Naive thymus-derived CD8-positive, alpha-beta T cell (primary cell): ENCODE data around the gene UBE2I. TPM values are rescaled to one million over a fixed set of nuclear protein-coding genes. Genes with fewer than 3 reads are reported as not detected.

Source experiments
- ATAC-seq, 2 donors: fragments of 150-1000 bp; cut with Tn5 transposase in 1 of 2; sonication (Bioruptor Pico), chemical (Tn5 transposase) in 1 of 2; 1 replicate in 1 of 2; 2 replicates in 1 of 2; pipeline ENCODE4 v1.10.0; 2021; ENCODE audit warnings: mild to moderate bottlenecking in 2 of 2, moderate library complexity in 2 of 2
- POLR2A ChIA-PET: fragments of 350-600 bp; sonication (Branson Sonifier 250); formaldehyde crosslinking; loops from one replicate; lab custom pipeline; 2021; ENCODE audit warnings: antibody characterized with exemption; lab: Charles Lee
- DNase-seq, 10 donors: peaks; one replicate each; pipeline versions ENCODE4 v3.0.0 to v3.0.0-alpha.2; 2020 to 2022
- H3K27ac Mint-ChIP-seq, 10 donors: one replicate each; pipeline ENCODE4 v1.8.0; 2020 to 2022; ENCODE audit warnings: mild to moderate bottlenecking in 10 of 10, mixed read lengths in 10 of 10, moderate library complexity in 4 of 10, inconsistent platforms in 1 of 10
- H3K27me3 Mint-ChIP-seq, 5 donors: one replicate each; pipeline ENCODE4 v1.8.0; 2021 to 2022; ENCODE audit warnings: mixed read lengths in 5 of 5
- H3K36me3 Mint-ChIP-seq, 3 donors: one replicate each; pipeline ENCODE4 v1.8.0; 2020 to 2022; ENCODE audit warnings: mixed read lengths in 3 of 3, mild to moderate bottlenecking in 2 of 3, inconsistent platforms in 1 of 3
- H3K4me1 Mint-ChIP-seq, 4 donors: one replicate each; pipeline ENCODE4 v1.8.0; 2021 to 2022; ENCODE audit warnings: mixed read lengths in 4 of 4
- H3K4me3 Mint-ChIP-seq, 10 donors: one replicate each; pipeline ENCODE4 v1.8.0; 2020 to 2022; ENCODE audit warnings: mild to moderate bottlenecking in 10 of 10, mixed read lengths in 10 of 10, moderate library complexity in 6 of 10, inconsistent platforms in 1 of 10
- H3K9me3 Mint-ChIP-seq, 9 donors: one replicate each; pipeline ENCODE4 v1.8.0; 2020 to 2022; ENCODE audit warnings: mixed read lengths in 9 of 9, mild to moderate bottlenecking in 3 of 9, inconsistent platforms in 1 of 9, moderate library complexity in 1 of 9
- polyA plus RNA-seq, 3 donors: library from polyadenylated mRNA; unstranded; fragments of 300-500 nt; fragmentation: Illumina TruSeq; gene quantifications; one replicate each; pipeline ENCODE4 v1.2.3, GENCODE V29; 2021
- total RNA-seq, 8 experiments: library from RNA in 2 of 8; stranded (reverse) in 2 of 8; gene quantifications; one replicate each; pipeline ENCODE4 v1.2.3 and lab custom pipeline; 2021 to 2026

Gene UBE2I
- total and polyA plus RNA-seq, 5 experiments from 2014 or later = 87.5 to 250 (median 89.6) TPM

DNA sequence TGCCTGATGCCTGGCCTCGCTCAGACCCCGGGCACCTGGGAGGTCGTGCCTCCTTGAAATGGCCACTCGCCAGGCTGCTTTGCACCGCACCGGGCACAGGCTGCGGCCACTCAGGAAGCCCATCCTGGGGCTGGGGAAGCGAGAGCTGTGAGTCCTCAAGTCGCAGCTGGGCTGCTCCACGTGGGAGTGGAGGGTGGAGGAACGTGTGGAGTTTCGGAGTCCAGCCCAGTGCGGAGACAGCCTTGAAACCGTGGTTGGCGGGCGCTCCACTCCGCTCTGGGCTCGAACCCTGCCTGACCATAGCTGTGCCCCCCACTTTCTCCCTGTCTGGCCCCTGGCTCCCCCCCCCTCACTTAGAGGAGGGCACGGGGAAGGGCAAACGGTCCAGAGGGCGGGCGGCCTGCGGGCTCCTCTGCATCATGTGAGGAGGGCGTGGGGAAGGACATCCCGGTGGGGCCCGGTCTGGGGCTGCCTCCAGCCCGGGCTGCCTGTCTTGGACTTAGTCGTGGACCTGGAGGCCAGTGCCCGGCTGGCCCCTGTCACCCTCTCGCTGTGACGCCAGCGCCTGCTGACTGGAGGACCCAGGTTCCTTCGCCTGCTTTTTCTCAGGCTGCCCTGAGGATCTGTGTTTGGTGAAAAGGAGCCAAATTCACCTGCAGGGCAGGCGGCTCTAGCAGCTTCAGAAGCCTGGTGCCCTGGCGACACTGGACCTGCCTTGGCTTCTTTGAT lies 2.5 kb downstream of the UBE2I start:
- peak overlapping the region in 5 of 10 donors; percentile 11 to 97 (median 55) for H3K27ac Mint-ChIP-seq
- DNase-seq = no peak
- no peaks in the 10 kb centered on the region for H3K27me3 Mint-ChIP-seq
- no peaks in the 10 kb centered on the region for H3K9me3 Mint-ChIP-seq
- ATAC-seq = no peak
- POLR2A ChIA-PET = interaction anchor here (0.6 to 1.2 kb wide), 3 partner anchors 8 to 39 kb away, joined by 3 read pairs; no protein-coding TSS in a partner anchor
- H3K4me3 Mint-ChIP-seq = peak overlapping the region; percentile 94 to 99 (median 98)
- H3K4me1 Mint-ChIP-seq = peaks cover 19 to 58% (median 44%) of the 10 kb centered on the region in 4 donors
- peaks cover 0 to 34% (median 0%) of the 10 kb centered on the region in 3 donors for H3K36me3 Mint-ChIP-seq

DNA sequence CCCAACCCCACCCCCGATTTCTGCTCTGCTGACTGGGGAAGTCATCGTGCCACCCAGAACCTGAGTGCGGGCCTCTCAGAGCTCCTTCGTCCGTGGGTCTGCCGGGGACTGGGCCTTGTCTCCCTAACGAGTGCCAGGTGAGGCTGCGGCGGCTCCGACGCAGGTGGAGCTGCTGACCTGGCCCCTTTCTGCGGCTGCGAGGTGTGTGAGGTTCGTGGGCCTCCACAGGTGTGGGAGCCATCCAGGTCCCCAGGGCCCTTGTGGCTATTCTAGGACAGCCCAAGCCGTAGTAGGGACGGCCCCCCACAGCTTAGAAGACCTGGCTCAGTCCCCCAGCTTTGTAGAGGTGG lies 3.0 kb downstream of the UBE2I start:
- POLR2A ChIA-PET = interaction anchor here (1.0 to 1.2 kb wide), 2 partner anchors 18 to 39 kb away, joined by 3 read pairs; no protein-coding TSS in a partner anchor
- H3K4me3 Mint-ChIP-seq = peak overlapping the region; percentile 41 to 99 (median 74)

GRCh38 chr16:1312903-1313302 lies 3.5 kb downstream of the UBE2I start:
- H3K4me1 Mint-ChIP-seq = peaks cover 18 to 50% (median 44%) of the 10 kb centered on the region in 4 donors
- POLR2A ChIA-PET = interaction anchor here (1.0 to 1.2 kb wide), 2 partner anchors 18 to 38 kb away, joined by 3 read pairs; no protein-coding TSS in a partner anchor
- H3K36me3 Mint-ChIP-seq = peaks cover 0 to 44% (median 0%) of the 10 kb centered on the region in 3 donors
- DNase-seq (no peak), ATAC-seq (no peak)
- H3K9me3 Mint-ChIP-seq = no peaks in the 10 kb centered on the region
- peak overlapping the region; percentile 56 to 99 (median 78) for H3K4me3 Mint-ChIP-seq
- peak overlapping the region in 7 of 10 donors; percentile 8 to 71 (median 38) for H3K27ac Mint-ChIP-seq
- H3K27me3 Mint-ChIP-seq = no peaks in the 10 kb centered on the region

More for the DNA sequence above, 3.0 kb downstream of the UBE2I start:
- Mint-ChIP-seq H3K36me3 (peaks cover 0 to 40% (median 0%) of the 10 kb centered on the region in 3 donors), H3K4me1 (peaks cover 19 to 53% (median 44%) of the 10 kb centered on the region in 4 donors), H3K27ac (peak overlapping the region in 6 of 10 donors; percentile 11 to 67 (median 45)), H3K9me3 (no peaks in the 10 kb centered on the region), H3K27me3 (no peaks in the 10 kb centered on the region)
- DNase-seq (no peak), ATAC-seq (no peak)

DNA sequence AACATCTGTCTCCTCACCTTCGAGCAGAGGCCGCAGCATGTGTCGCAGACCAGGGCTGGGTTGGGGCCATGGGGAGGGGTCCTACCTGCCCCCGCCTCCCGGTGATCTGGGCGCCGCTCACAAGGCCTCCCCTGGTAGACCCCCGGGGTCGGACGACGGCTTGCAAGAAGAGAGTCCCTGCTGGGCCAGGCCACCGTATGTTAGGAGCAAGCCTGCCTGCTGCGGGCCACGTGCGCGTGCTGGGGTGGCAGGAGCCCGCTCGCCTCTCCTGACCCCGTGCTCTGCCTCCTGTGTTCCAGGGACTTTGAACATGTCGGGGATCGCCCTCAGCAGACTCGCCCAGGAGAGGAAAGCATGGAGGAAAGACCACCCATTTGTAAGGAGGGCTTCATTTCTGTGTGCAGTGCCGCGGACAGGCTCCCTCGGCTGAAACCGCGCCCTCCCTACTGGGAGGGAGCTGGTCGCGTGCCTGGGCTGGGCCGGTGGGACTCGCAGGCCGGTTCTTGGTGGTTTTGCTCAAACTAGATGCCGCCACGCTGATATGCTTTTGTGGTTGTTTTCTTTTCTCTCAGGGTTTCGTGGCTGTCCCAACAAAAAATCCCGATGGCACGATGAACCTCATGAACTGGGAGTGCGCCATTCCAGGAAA lies 4.4 kb downstream of the UBE2I start:
- no peak for DNase-seq
- POLR2A ChIA-PET = interaction anchor here (1.3 kb wide), 1 partner anchor 12 kb away, joined by 5 read pairs; no protein-coding TSS in a partner anchor
- peaks cover 18 to 48% (median 46%) of the 10 kb centered on the region in 4 donors for H3K4me1 Mint-ChIP-seq
- H3K36me3 Mint-ChIP-seq = peaks cover 0 to 54% (median 3%) of the 10 kb centered on the region in 3 donors
- peak overlapping the region in 1 of 10 donors; percentile 41 for H3K27ac Mint-ChIP-seq
- no peaks in the 10 kb centered on the region for H3K27me3 Mint-ChIP-seq
- H3K4me3 Mint-ChIP-seq = no peak overlapping the region
- ATAC-seq = no peak
- no peaks in the 10 kb centered on the region for H3K9me3 Mint-ChIP-seq

DNA sequence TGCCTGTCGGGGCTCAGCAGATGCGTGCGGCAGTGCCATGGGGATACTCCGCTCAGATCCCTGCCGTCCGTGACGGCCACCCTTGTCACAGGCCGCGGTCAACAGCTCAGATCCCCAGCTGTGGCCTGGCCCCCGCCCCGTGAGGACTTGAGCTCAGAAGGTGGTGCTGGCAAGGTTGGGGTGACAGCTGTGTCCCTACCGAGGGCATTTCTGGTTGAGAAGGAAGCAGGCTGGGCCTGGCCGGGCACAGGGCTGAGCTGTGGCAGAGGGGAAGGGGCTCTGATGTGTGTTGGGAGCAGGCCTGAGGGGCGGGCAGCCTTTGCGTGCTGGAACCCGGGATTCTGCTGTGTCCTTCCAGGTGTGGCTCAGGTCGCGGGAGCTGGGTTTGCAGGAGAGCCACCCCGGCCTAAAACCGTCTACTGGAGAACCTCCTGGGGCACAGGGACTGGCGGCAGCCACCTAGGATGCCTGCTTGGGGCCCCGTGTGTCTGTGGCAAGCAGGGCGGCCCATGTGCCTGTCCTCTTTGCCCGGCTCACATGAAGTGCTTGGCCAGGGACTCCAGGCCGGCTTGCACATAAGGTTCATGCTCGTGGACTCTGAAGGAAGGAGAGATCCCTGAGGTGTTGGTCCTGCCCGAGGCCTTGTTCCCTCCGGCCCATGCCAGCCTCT lies 5.1 kb downstream of the UBE2I start:
- Mint-ChIP-seq H3K27me3 (no peaks in the 10 kb centered on the region), H3K4me3 (no peak overlapping the region), H3K4me1 (peaks cover 18 to 48% (median 46%) of the 10 kb centered on the region in 4 donors), H3K27ac (peak overlapping the region in 1 of 10 donors; percentile 8), H3K36me3 (peaks cover 0 to 61% (median 3%) of the 10 kb centered on the region in 3 donors), H3K9me3 (no peaks in the 10 kb centered on the region)
- no peak for DNase-seq
- POLR2A ChIA-PET = interaction anchor here (0.6 to 1.3 kb wide), 2 partner anchors 12 to 54 kb away, joined by 4 to 5 read pairs; no protein-coding TSS in a partner anchor
- no peak for ATAC-seq

GRCh38 chr16:1315081-1316032 lies 5.9 kb downstream of the UBE2I start:
- DNase-seq (no peak), ATAC-seq (no peak)
- peaks cover 14 to 45% (median 42%) of the 10 kb centered on the region in 4 donors for H3K4me1 Mint-ChIP-seq
- peaks cover 0 to 69% (median 3%) of the 10 kb centered on the region in 3 donors for H3K36me3 Mint-ChIP-seq
- H3K9me3 Mint-ChIP-seq = no peaks in the 10 kb centered on the region
- peak overlapping the region in 1 of 10 donors; percentile 34 for H3K4me3 Mint-ChIP-seq
- no peaks in the 10 kb centered on the region for H3K27me3 Mint-ChIP-seq
- H3K27ac Mint-ChIP-seq = no peak overlapping the region
- POLR2A ChIA-PET = interaction anchor here (0.5 to 2.2 kb wide), 4 partner anchors 11 to 1133 kb away, joined by 4 to 8 read pairs (median 5); no protein-coding TSS in a partner anchor

- Mint-ChIP-seq H3K9me3 (no peaks in the 10 kb centered on the region), H3K27me3 (no peaks in the 10 kb centered on the region), H3K4me1 (peaks cover 8 to 39% (median 35%) of the 10 kb centered on the region in 4 donors), H3K27ac (no peak overlapping the region), H3K4me3 (peak overlapping the region in 1 of 10 donors; percentile 34), H3K36me3 (peaks cover 0 to 72% (median 3%) of the 10 kb centered on the region in 3 donors)
- POLR2A ChIA-PET = interaction anchor here (0.7 to 2.2 kb wide), 2 partner anchors 11 to 97 kb away, joined by 5 to 8 read pairs; no protein-coding TSS in a partner anchor
- DNase-seq = no peak
- no peak for ATAC-seq
These were observed 6.6 kb downstream of the UBE2I start for GRCh38 chr16:1316033-1316405.

- POLR2A ChIA-PET = interaction anchor here (2.2 kb wide), 1 partner anchor 9 kb away, joined by 8 read pairs; no protein-coding TSS in a partner anchor
- no peak for DNase-seq
- no peak for ATAC-seq
- H3K4me1 Mint-ChIP-seq = peaks cover 6 to 27% (median 22%) of the 10 kb centered on the region in 4 donors
- no peaks in the 10 kb centered on the region for H3K9me3 Mint-ChIP-seq
- H3K36me3 Mint-ChIP-seq = peaks cover 0 to 83% (median 3%) of the 10 kb centered on the region in 3 donors
- no peak overlapping the region for H3K4me3 Mint-ChIP-seq
- H3K27ac Mint-ChIP-seq = peak overlapping the region in 1 of 10 donors; percentile 83
- no peaks in the 10 kb centered on the region for H3K27me3 Mint-ChIP-seq
These were observed 8.2 kb downstream of the UBE2I start for GRCh38 chr16:1317479-1318267.

DNA sequence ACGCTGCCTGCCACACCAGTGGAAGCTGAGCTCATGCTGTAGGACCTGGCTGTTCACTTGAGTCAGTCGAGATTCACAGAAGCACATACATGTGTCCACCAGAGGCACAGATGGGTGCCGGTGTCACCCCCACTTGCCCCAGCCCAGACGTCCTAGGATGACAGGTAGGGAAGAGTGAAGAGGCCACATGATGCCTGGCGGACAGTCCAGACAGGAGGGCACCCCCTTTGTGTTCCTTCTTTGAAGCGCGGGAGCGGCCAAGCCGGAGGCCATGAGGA lies 8.8 kb downstream of the UBE2I start:
- DNase-seq = no peak
- H3K4me1 Mint-ChIP-seq = peaks cover 4 to 22% (median 17%) of the 10 kb centered on the region in 4 donors
- H3K27ac Mint-ChIP-seq = peak overlapping the region in 2 of 10 donors; percentile 40 to 44
- POLR2A ChIA-PET = no interaction called here
- H3K36me3 Mint-ChIP-seq = peaks cover 0 to 86% (median 3%) of the 10 kb centered on the region in 3 donors
- no peak overlapping the region for H3K4me3 Mint-ChIP-seq
- no peaks in the 10 kb centered on the region for H3K27me3 Mint-ChIP-seq
- no peaks in the 10 kb centered on the region for H3K9me3 Mint-ChIP-seq
- no peak for ATAC-seq

GRCh38 chr16:1319041-1319440 lies 9.6 kb downstream of the UBE2I start:
- H3K4me1 Mint-ChIP-seq = peaks cover 4 to 19% (median 9%) of the 10 kb centered on the region in 4 donors
- DNase-seq = no peak
- peaks cover 0 to 87% (median 5%) of the 10 kb centered on the region in 3 donors for H3K36me3 Mint-ChIP-seq
- H3K27ac Mint-ChIP-seq = no peak overlapping the region
- POLR2A ChIA-PET = interaction anchor here (0.5 to 1.3 kb wide), 2 partner anchors 10 to 36 kb away, joined by 4 read pairs; partner anchors contain the start of gene UBE2I
- H3K4me3 Mint-ChIP-seq = no peak overlapping the region
- ATAC-seq = no peak
- H3K27me3 Mint-ChIP-seq = no peaks in the 10 kb centered on the region
- no peaks in the 10 kb centered on the region for H3K9me3 Mint-ChIP-seq

- ATAC-seq (no peak), DNase-seq (no peak)
- Mint-ChIP-seq H3K4me1 (peaks cover 3 to 11% (median 4%) of the 10 kb centered on the region in 4 donors), H3K27ac (peak overlapping the region in 1 of 10 donors; percentile 59), H3K36me3 (peaks cover 0 to 86% (median 9%) of the 10 kb centered on the region in 3 donors), H3K9me3 (no peaks in the 10 kb centered on the region), H3K27me3 (no peaks in the 10 kb centered on the region), H3K4me3 (no peak overlapping the region)
- POLR2A ChIA-PET = interaction anchor here (0.6 to 0.8 kb wide), 2 partner anchors 9 to 83 kb away, joined by 3 read pairs; no protein-coding TSS in a partner anchor
These were observed 10.7 kb downstream of the UBE2I start for GRCh38 chr16:1320097-1320496.
